ENCODE data around the gene DFFB. TPM values are rescaled to one million over a fixed set of nuclear protein-coding genes. Genes with fewer than 3 reads are reported as not detected.
A peak's percentile ranks its signal among the peaks of the same experiment; 100 is the strongest.

DFFB gene
- total and polyA plus RNA-seq, 2 of the 13 experiments (the other 11 are each of a cell fraction or from before 2014, with no cell fraction given), result 4.6 to 9.3 TPM

DNA sequence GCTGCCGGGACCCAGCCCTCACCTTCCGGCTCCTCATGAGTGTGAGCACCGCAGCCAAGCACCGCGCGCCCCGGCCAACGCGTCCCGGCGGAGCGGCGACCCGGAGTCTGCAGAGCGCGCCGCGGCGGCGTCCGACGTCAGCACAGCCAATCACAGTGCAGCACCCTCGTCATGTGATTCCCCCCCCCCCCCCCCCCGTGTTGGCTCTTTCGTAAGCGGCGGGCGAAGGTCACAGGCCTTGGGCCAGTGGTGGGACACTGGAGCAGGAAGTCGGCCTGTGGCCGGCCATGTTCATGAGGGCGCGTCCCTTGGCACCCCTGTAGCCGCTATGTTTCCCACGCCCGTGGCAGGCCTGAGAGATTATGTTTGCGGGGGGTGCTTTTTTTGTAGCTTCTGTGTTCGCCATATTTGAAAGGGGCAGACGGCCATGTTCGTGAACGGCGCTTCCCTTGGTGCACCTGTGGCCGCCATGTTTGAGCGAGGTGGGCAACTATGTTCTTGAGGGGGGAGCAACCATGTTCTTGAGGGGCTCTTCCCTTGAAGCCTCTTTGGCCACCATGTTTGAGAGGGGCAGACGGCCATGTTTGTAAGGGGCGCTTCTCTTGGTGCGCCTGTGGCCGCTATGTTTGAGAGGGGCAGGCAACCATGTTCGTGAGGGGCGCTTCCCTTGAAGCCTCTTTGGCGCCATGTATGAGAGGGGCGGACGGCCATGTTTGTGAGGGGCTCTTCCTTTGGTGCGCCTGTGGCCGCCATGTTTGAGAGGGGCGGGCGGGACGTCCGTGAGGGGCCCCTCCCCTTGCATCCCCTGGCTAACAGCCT lies 43.1 kb downstream of the DFFB start, which contains the start of gene C1orf174 (continued):
- TF ChIP-seq, protein P1, sequence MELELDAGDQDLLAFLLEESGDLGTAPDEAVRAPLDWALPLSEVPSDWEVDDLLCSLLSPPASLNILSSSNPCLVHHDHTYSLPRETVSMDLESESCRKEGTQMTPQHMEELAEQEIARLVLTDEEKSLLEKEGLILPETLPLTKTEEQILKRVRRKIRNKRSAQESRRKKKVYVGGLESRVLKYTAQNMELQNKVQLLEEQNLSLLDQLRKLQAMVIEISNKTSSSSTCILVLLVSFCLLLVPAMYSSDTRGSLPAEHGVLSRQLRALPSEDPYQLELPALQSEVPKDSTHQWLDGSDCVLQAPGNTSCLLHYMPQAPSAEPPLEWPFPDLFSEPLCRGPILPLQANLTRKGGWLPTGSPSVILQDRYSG (CRISPR knock-in tag; IDR thresholded peaks at IDR 0.05), result peak; percentile 22; the same call in 1 of the 2 replicates
- TF ChIP-seq, protein P2, sequence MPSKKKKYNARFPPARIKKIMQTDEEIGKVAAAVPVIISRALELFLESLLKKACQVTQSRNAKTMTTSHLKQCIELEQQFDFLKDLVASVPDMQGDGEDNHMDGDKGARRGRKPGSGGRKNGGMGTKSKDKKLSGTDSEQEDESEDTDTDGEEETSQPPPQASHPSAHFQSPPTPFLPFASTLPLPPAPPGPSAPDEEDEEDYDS (CRISPR knock-in tag; IDR thresholded peaks at IDR 0.05), result peak; percentile 26; the same call in 1 of the 2 replicates
- TF ChIP-seq ZNF562 (CRISPR knock-in tag; IDR thresholded peaks at IDR 0.05; ENCODE audit: borderline replicate concordance) (no peak), ZNF776 (CRISPR knock-in tag; IDR thresholded peaks at IDR 0.05) (no peak), DNMT3B (CRISPR knock-in tag; conservative IDR thresholded peaks at IDR 0.05) (no peak), RARA (CRISPR knock-in tag; IDR thresholded peaks at IDR 0.05) (0 out of 2 replicates have a peak, but pooled peaks have one; percentile 15), POLR2AphosphoS5 (IDR thresholded peaks at IDR 0.05; ENCODE audit: low read depth, low read length) (peak; percentile 66), PHF8 (CRISPR knock-in tag; IDR thresholded peaks at IDR 0.05) (peak; percentile 47), ARNT (IDR thresholded peaks at IDR 0.05) (no peak), MED1 (CRISPR knock-in tag; IDR thresholded peaks at IDR 0.05) (peak; percentile 33; the same call in 1 of the 2 replicates), ZNF496 (CRISPR knock-in tag; IDR thresholded peaks at IDR 0.05; ENCODE audit: insufficient replicate concordance) (no peak), BORCS8-MEF2B (CRISPR knock-in tag; IDR thresholded peaks at IDR 0.05) (peak; percentile 40; the same call in 1 of the 2 replicates), ZNF335 (CRISPR knock-in tag; IDR thresholded peaks at IDR 0.05) (no peak), ZNF430 (CRISPR knock-in tag; IDR thresholded peaks at IDR 0.05) (no peak), ZNF235 (CRISPR knock-in tag; IDR thresholded peaks at IDR 0.05; ENCODE audit: borderline replicate concordance) (no peak), RFX3 (CRISPR knock-in tag; IDR thresholded peaks at IDR 0.05) (0 out of 2 replicates have a peak, but pooled peaks have one; percentile 11)
- TF ChIP-seq, protein P3, sequence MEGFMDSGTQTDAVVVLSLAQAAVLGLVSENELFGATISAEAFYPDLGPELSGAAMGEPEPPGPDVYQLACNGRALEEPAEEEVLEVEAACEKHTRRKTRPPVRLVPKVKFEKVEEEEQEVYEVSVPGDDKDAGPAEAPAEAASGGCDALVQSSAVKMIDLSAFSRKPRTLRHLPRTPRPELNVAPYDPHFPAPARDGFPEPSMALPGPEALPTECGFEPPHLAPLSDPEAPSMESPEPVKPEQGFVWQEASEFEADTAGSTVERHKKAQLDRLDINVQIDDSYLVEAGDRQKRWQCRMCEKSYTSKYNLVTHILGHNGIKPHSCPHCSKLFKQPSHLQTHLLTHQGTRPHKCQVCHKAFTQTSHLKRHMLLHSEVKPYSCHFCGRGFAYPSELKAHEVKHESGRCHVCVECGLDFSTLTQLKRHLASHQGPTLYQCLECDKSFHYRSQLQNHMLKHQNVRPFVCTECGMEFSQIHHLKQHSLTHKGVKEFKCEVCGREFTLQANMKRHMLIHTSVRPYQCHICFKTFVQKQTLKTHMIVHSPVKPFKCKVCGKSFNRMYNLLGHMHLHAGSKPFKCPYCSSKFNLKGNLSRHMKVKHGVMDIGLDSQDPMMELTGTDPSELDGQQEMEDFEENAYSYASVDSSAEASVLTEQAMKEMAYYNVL (CRISPR knock-in tag; IDR thresholded peaks at IDR 0.05; ENCODE audit: borderline replicate concordance), result no peak
- TF ChIP-seq, protein P4, sequence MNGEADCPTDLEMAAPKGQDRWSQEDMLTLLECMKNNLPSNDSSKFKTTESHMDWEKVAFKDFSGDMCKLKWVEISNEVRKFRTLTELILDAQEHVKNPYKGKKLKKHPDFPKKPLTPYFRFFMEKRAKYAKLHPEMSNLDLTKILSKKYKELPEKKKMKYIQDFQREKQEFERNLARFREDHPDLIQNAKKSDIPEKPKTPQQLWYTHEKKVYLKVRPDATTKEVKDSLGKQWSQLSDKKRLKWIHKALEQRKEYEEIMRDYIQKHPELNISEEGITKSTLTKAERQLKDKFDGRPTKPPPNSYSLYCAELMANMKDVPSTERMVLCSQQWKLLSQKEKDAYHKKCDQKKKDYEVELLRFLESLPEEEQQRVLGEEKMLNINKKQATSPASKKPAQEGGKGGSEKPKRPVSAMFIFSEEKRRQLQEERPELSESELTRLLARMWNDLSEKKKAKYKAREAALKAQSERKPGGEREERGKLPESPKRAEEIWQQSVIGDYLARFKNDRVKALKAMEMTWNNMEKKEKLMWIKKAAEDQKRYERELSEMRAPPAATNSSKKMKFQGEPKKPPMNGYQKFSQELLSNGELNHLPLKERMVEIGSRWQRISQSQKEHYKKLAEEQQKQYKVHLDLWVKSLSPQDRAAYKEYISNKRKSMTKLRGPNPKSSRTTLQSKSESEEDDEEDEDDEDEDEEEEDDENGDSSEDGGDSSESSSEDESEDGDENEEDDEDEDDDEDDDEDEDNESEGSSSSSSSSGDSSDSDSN (CRISPR knock-in tag; IDR thresholded peaks at IDR 0.05), result peak; percentile 55
- TF ChIP-seq, protein P5, sequence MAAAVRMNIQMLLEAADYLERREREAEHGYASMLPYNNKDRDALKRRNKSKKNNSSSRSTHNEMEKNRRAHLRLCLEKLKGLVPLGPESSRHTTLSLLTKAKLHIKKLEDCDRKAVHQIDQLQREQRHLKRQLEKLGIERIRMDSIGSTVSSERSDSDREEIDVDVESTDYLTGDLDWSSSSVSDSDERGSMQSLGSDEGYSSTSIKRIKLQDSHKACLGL (CRISPR knock-in tag; IDR thresholded peaks at IDR 0.05), result no peak
- TF ChIP-seq, protein P6, sequence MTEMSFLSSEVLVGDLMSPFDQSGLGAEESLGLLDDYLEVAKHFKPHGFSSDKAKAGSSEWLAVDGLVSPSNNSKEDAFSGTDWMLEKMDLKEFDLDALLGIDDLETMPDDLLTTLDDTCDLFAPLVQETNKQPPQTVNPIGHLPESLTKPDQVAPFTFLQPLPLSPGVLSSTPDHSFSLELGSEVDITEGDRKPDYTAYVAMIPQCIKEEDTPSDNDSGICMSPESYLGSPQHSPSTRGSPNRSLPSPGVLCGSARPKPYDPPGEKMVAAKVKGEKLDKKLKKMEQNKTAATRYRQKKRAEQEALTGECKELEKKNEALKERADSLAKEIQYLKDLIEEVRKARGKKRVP (CRISPR knock-in tag; IDR thresholded peaks at IDR 0.05), result 0 out of 4 replicates have a peak, but pooled peaks of 1 of the 2 experiments have one; percentile 45

Measured in HepG2 (cell line).